Sigmoid colon (tissue), 3 donors: ENCODE results near the gene SEZ6L2.

Source experiments
- CTCF ChIP-seq, 4 experiments: fragments of 450-650 bp in 3 of 4; fragments of 200-600 bp in 1 of 4; IDR thresholded peaks; one replicate each; pipeline ENCODE4 v1.5.1; 2016 to 2019; ENCODE audit warnings: antibody characterized with exemption in 4 of 4, mild to moderate bottlenecking in 3 of 4, moderate library complexity in 2 of 4
- POLR2A ChIP-seq, 2 donors: fragments of 450-650 bp; IDR thresholded peaks; one replicate each; pipeline ENCODE4 v1.6.1; 2016; ENCODE audit warnings: antibody characterized with exemption in 2 of 2, mild to moderate bottlenecking in 2 of 2, moderate library complexity in 2 of 2

- TF ChIP-seq CTCF (IDR thresholded peaks at IDR 0.05) (no peak), POLR2A (IDR thresholded peaks at IDR 0.05) (no peak)
Measured at GRCh38 chr16:29927070-29927905, 27.9 kb upstream of the SEZ6L2 start.
